Lung (tissue), 12 donors: Measurements from ENCODE around the gene COLEC12. TPM values are rescaled to one million over a fixed set of nuclear protein-coding genes. Genes with fewer than 3 reads are reported as not detected.

ENCODE experiments used
- ATAC-seq: fragments of 200-7000 bp; cut with Tn5 transposase; one replicate; pipeline ENCODE4 v1.9.1; 2020; ENCODE audit warnings: moderate number of reproducible peaks; ENCODE audit not compliant: insufficient read depth, low FRiP score
- DNase-seq, 3 donors: peaks; one replicate each; pipeline ENCODE4 v3.0.0-alpha.2; 2013 to 2017
- H3K27ac ChIP-seq, 2 donors: one replicate each; pipeline ENCODE4 v1.5.1; 2013; ENCODE audit warnings: mild to moderate bottlenecking in 2 of 2, moderate library complexity in 2 of 2, control low read depth in 1 of 2, inconsistent platforms in 1 of 2, low read depth in 1 of 2, low read length in 1 of 2
- H3K27me3 ChIP-seq, 3 donors: one replicate each; pipeline ENCODE4 v1.5.1; 2013; ENCODE audit warnings: low read length in 2 of 3; ENCODE audit not compliant: control insufficient read depth in 3 of 3, insufficient read depth in 3 of 3
- H3K36me3 ChIP-seq, 4 donors: one replicate each; pipeline ENCODE4 v1.5.1; 2013; ENCODE audit warnings: low read length in 4 of 4, mild to moderate bottlenecking in 1 of 4, moderate library complexity in 1 of 4; ENCODE audit not compliant: control insufficient read depth in 4 of 4, insufficient read depth in 4 of 4
- H3K4me1 ChIP-seq, 5 donors: one replicate each; pipeline ENCODE4 v1.5.1; 2013; ENCODE audit warnings: low read length in 5 of 5, mild to moderate bottlenecking in 2 of 5, moderate library complexity in 1 of 5; ENCODE audit not compliant: control insufficient read depth in 5 of 5, insufficient read depth in 5 of 5
- H3K4me3 ChIP-seq: one replicate; pipeline ENCODE4 v1.5.1; 2013; ENCODE audit warnings: mild to moderate bottlenecking, control low read depth, moderate library complexity
- H3K9ac ChIP-seq, 2 donors: one replicate each; pipeline ENCODE4 v1.5.1; 2013; ENCODE audit warnings: low read length in 2 of 2, control low read depth in 1 of 2; ENCODE audit not compliant: insufficient read depth in 1 of 2
- H3K9me3 ChIP-seq, 4 donors: one replicate each; pipeline ENCODE4 v1.5.1; 2013; ENCODE audit warnings: low read length in 3 of 4, mild to moderate bottlenecking in 1 of 4, moderate library complexity in 1 of 4; ENCODE audit not compliant: control insufficient read depth in 4 of 4, insufficient read depth in 3 of 4
- whole genome bisulfite sequencing, 2 donors: extraction: QIAGEN DNeasy Blood & Tissue Kit; methylation state at CpG; one replicate each; pipeline ENCODE4 v1.1.7; 2013; 5-methylcytosine and 5-hydroxymethylcytosine counted together
- polyA plus RNA-seq, 2 donors: library from polyadenylated mRNA; stranded (reverse); fragments of 200-250 nt; gene quantifications; one replicate each; pipeline ENCODE4 v1.2.1, GENCODE V29; 2013
- total RNA-seq, 2 donors: library from RNA; depleted of rRNA in 1 of 2; stranded (reverse); fragments of >200 nt in 1 of 2; gene quantifications; one replicate each; pipeline ENCODE4 v1.2.1, GENCODE V29; 2014 to 2021
- TF ChIP-seq, protein P1 (sequence below): IDR thresholded peaks from 2 replicates; pipeline ENCODE4 v1.5.1; 2012; ENCODE audit warnings: mild to moderate bottlenecking; ENCODE audit errors: control extremely low read depth, extremely low read depth
- donor health status: control.
- donor health status: control.
- donor health status: Bipolar disorder and iron deficiency.
- donor health status: healthy.
- donor health status: DM: yes; HTN: yes; CAD: no.

COLEC12 gene
- total and polyA plus RNA-seq, 4 donors = 10.3 to 108 (median 28.1) TPM

GRCh38 chr18:318791-319291 lies 181.7 kb downstream of the COLEC12 start:
- no peaks in the 10 kb centered on the region for H3K4me1 ChIP-seq
- H3K9me3 ChIP-seq = no peaks in the 10 kb centered on the region
- TF ChIP-seq, protein P1, sequence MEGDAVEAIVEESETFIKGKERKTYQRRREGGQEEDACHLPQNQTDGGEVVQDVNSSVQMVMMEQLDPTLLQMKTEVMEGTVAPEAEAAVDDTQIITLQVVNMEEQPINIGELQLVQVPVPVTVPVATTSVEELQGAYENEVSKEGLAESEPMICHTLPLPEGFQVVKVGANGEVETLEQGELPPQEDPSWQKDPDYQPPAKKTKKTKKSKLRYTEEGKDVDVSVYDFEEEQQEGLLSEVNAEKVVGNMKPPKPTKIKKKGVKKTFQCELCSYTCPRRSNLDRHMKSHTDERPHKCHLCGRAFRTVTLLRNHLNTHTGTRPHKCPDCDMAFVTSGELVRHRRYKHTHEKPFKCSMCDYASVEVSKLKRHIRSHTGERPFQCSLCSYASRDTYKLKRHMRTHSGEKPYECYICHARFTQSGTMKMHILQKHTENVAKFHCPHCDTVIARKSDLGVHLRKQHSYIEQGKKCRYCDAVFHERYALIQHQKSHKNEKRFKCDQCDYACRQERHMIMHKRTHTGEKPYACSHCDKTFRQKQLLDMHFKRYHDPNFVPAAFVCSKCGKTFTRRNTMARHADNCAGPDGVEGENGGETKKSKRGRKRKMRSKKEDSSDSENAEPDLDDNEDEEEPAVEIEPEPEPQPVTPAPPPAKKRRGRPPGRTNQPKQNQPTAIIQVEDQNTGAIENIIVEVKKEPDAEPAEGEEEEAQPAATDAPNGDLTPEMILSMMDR = no peak
- H3K9ac ChIP-seq = no peak overlapping the region
- DNase-seq = no peak
- peaks cover 0 to 19% (median 8%) of the 10 kb centered on the region in 4 donors for H3K36me3 ChIP-seq
- H3K27ac ChIP-seq = no peak overlapping the region
- 91 to 94% methylated on average over 9 of the region's 9 CpGs for WGBS, 2 donors
- H3K4me3 ChIP-seq = no peak overlapping the region
- no peak for ATAC-seq
- no peaks in the 10 kb centered on the region for H3K27me3 ChIP-seq

- WGBS, 2 donors = 87 to 98% methylated on average over 4 to 6 of the region's 6 CpGs
Observed at GRCh38 chr18:317618-318017, 182.9 kb downstream of the COLEC12 start.

DNA sequence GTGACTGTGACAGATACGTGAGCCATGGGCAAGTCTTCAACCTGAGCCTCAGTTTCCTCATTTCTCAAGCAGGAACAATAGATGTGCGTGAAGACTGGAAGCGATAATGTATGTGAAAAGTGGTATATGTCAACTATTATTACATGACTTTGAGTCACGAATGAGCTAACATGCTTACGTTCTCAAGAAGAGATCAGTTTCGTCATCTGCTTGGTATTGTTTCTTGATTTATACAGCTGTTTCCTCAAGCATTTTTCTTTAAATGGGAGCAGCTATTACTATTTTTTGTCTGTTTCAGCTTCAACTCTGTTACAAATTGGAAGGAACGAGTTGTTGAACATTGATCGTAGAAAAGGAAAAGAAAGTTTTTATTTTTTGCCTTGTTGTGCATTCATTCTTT lies 184.1 kb downstream of the COLEC12 start:
- TF ChIP-seq, protein P1 = no peak
- ATAC-seq = no peak
- H3K4me3 ChIP-seq = no peak overlapping the region
- H3K36me3 ChIP-seq = peaks cover 0 to 11% (median 4%) of the 10 kb centered on the region in 4 donors
- H3K9ac ChIP-seq = no peak overlapping the region
- peak in 1 of 3 donors; percentile 52 for DNase-seq
- no peaks in the 10 kb centered on the region for H3K9me3 ChIP-seq
- peaks cover 0 to 2% (median 0%) of the 10 kb centered on the region in 5 donors for H3K4me1 ChIP-seq
- WGBS, 2 donors = 69 to 71% methylated on average over 8 of the region's 8 CpGs
- H3K27ac ChIP-seq = no peak overlapping the region
- no peaks in the 10 kb centered on the region for H3K27me3 ChIP-seq

More at GRCh38 chr18:317618-318017, 182.9 kb downstream of the COLEC12 start:
- TF ChIP-seq, protein P1 = no peak
- H3K36me3 ChIP-seq = peaks cover 0 to 18% (median 7%) of the 10 kb centered on the region in 4 donors
- H3K27me3 ChIP-seq = no peaks in the 10 kb centered on the region
- H3K9me3 ChIP-seq = no peaks in the 10 kb centered on the region
- no peak overlapping the region for H3K4me3 ChIP-seq
- no peak overlapping the region for H3K9ac ChIP-seq
- H3K27ac ChIP-seq = no peak overlapping the region
- no peaks in the 10 kb centered on the region for H3K4me1 ChIP-seq
- DNase-seq (no peak), ATAC-seq (peak; percentile 36)

GRCh38 chr18:313931-314330 lies 186.6 kb downstream of the COLEC12 start:
- H3K9ac ChIP-seq = no peak overlapping the region
- no peak overlapping the region for H3K4me3 ChIP-seq
- H3K9me3 ChIP-seq = no peaks in the 10 kb centered on the region
- TF ChIP-seq, protein P1 = no peak
- peaks cover 0 to 2% (median 0%) of the 10 kb centered on the region in 5 donors for H3K4me1 ChIP-seq
- peaks cover 0 to 4% (median 2%) of the 10 kb centered on the region in 4 donors for H3K36me3 ChIP-seq
- no peak for ATAC-seq
- DNase-seq = no peak
- no peaks in the 10 kb centered on the region for H3K27me3 ChIP-seq
- H3K27ac ChIP-seq = no peak overlapping the region
